ENCODE data around the gene MED19.

MED19 gene

GRCh38 chr11:57741132-57742086, 29.4 kb upstream of the MED19 start, which contains the start of gene SELENOH:
Gene SELENOH (plus strand): TSS chr11:57741491. CDS start chr11:57741596, 105 bp downstream.
- peak within 1 kb of the TSS; percentile 93 for H3K4me3 ChIP-seq (ENCODE audit: low read length, poor library complexity, severe bottlenecking)
- H3K9me2 ChIP-seq (replicated peaks; ENCODE audit: low read depth, low read length): no peaks in the 10 kb centered on the region
- peaks cover 25% of the 10 kb centered on the region for H4K20me1 ChIP-seq (ENCODE audit: insufficient read depth, low read length, poor library complexity, severe bottlenecking)
- peak within 1 kb of the TSS; percentile 96 for H3K9ac ChIP-seq (ENCODE audit: low read depth, low read length, poor library complexity, severe bottlenecking)
- H3K9me3 ChIP-seq (ENCODE audit: insufficient read depth, low read depth, low read length): no peaks in the 10 kb centered on the region
- H2AFZ ChIP-seq (ENCODE audit: low read length): peak within 1 kb of the TSS; percentile 81
- peaks cover 3% of the 10 kb centered on the region for H3K27me3 ChIP-seq (ENCODE audit: insufficient read depth, low read length, poor library complexity, severe bottlenecking)
- H3F3A ChIP-seq (ENCODE audit: low read depth): no peaks in the 10 kb centered on the region
- peaks cover 53% of the 10 kb centered on the region for H3K36me3 ChIP-seq (ENCODE audit: insufficient read depth, low read length)
- peaks cover 33% of the 10 kb centered on the region for H3K79me2 ChIP-seq (ENCODE audit: insufficient read depth, low read length)
- no peak for TF ChIP-seq EZH2phosphoT487 (IDR thresholded peaks at IDR 0.05; ENCODE audit: borderline replicate concordance)
- no peak for TF ChIP-seq CTCF (conservative IDR thresholded peaks at IDR 0.05; ENCODE audit: low read length)
- peak within 1 kb of the TSS; percentile 91 for H3K4me2 ChIP-seq (ENCODE audit: low read depth, low read length, poor library complexity, severe bottlenecking)
- peaks cover 23% of the 10 kb centered on the region for H3K4me1 ChIP-seq (ENCODE audit: insufficient read depth, low read length, poor library complexity, severe bottlenecking)

- Histone ChIP-seq H4K20me1 (ENCODE audit: insufficient read depth, low read length, poor library complexity, severe bottlenecking) (peaks cover 9% of the 10 kb centered on the region), H2AFZ (ENCODE audit: low read length) (no peak overlapping the region), H3K4me3 (ENCODE audit: low read length, poor library complexity, severe bottlenecking) (no peak overlapping the region), H3K9ac (ENCODE audit: low read depth, low read length, poor library complexity, severe bottlenecking) (no peak overlapping the region), H3F3A (ENCODE audit: low read depth) (no peaks in the 10 kb centered on the region; the same call in 1 of the 2 replicates), H3K9me3 (ENCODE audit: insufficient read depth, low read depth, low read length) (no peaks in the 10 kb centered on the region), H3K36me3 (ENCODE audit: insufficient read depth, low read length) (peaks cover 44% of the 10 kb centered on the region; the same call in 1 of the 2 replicates), H3K27me3 (ENCODE audit: insufficient read depth, low read length, poor library complexity, severe bottlenecking) (no peaks in the 10 kb centered on the region), H3K79me2 (ENCODE audit: insufficient read depth, low read length) (peaks cover 33% of the 10 kb centered on the region), H3K9me2 (replicated peaks; ENCODE audit: low read depth, low read length) (no peaks in the 10 kb centered on the region), H3K4me1 (ENCODE audit: insufficient read depth, low read length, poor library complexity, severe bottlenecking) (peaks cover 4% of the 10 kb centered on the region), H3K4me2 (ENCODE audit: low read depth, low read length, poor library complexity, severe bottlenecking) (no peak overlapping the region)
- TF ChIP-seq CTCF (conservative IDR thresholded peaks at IDR 0.05; ENCODE audit: low read length) (no peak), EZH2phosphoT487 (IDR thresholded peaks at IDR 0.05; ENCODE audit: borderline replicate concordance) (no peak)
Observed at GRCh38 chr11:57735619-57736298, 23.7 kb upstream of the MED19 start.

- Histone ChIP-seq H3K4me2 (ENCODE audit: low read depth, low read length, poor library complexity, severe bottlenecking) (no peak overlapping the region), H3K9me2 (replicated peaks; ENCODE audit: low read depth, low read length) (no peaks in the 10 kb centered on the region), H3K9ac (ENCODE audit: low read depth, low read length, poor library complexity, severe bottlenecking) (no peak overlapping the region), H3K27me3 (ENCODE audit: insufficient read depth, low read length, poor library complexity, severe bottlenecking) (no peaks in the 10 kb centered on the region), H3K79me2 (ENCODE audit: insufficient read depth, low read length) (peaks cover 56% of the 10 kb centered on the region), H2AFZ (ENCODE audit: low read length) (no peak overlapping the region), H4K20me1 (ENCODE audit: insufficient read depth, low read length, poor library complexity, severe bottlenecking) (peaks cover 16% of the 10 kb centered on the region), H3K36me3 (ENCODE audit: insufficient read depth, low read length) (peaks cover 22% of the 10 kb centered on the region; the same call in 1 of the 2 replicates), H3K9me3 (ENCODE audit: insufficient read depth, low read depth, low read length) (no peaks in the 10 kb centered on the region), H3K4me1 (ENCODE audit: insufficient read depth, low read length, poor library complexity, severe bottlenecking) (no peaks in the 10 kb centered on the region), H3K4me3 (ENCODE audit: low read length, poor library complexity, severe bottlenecking) (no peak overlapping the region), H3F3A (ENCODE audit: low read depth) (no peaks in the 10 kb centered on the region; the same call in 1 of the 2 replicates)
- no peak for TF ChIP-seq EZH2phosphoT487 (IDR thresholded peaks at IDR 0.05; ENCODE audit: borderline replicate concordance)
Observed at GRCh38 chr11:57732661-57733060, 20.6 kb upstream of the MED19 start.
